Ovary (tissue), 3 donors: ENCODE data around the gene ALKBH3.

Experiments used
- CTCF ChIP-seq, 3 donors: fragments of 450-650 bp in 2 of 3; fragments of 200-600 bp in 1 of 3; IDR thresholded peaks; one replicate each; pipeline versions ENCODE4 v1.5.1 to v1.8.0; 2016 to 2022; ENCODE audit warnings: antibody characterized with exemption in 3 of 3, mild to moderate bottlenecking in 1 of 3
- EP300 ChIP-seq: sonication (generic); formaldehyde crosslinking; IDR thresholded peaks from one replicate; pipeline ENCODE4 v1.6.1; 2017; ENCODE audit warnings: antibody characterized with exemption
- POLR2A ChIP-seq: fragments of 450-650 bp; IDR thresholded peaks from one replicate; pipeline ENCODE4 v1.6.1; 2017; ENCODE audit warnings: antibody characterized with exemption, mild to moderate bottlenecking, moderate library complexity
- donor health status: DM: no; HTN: no; CAD: no.

DNA sequence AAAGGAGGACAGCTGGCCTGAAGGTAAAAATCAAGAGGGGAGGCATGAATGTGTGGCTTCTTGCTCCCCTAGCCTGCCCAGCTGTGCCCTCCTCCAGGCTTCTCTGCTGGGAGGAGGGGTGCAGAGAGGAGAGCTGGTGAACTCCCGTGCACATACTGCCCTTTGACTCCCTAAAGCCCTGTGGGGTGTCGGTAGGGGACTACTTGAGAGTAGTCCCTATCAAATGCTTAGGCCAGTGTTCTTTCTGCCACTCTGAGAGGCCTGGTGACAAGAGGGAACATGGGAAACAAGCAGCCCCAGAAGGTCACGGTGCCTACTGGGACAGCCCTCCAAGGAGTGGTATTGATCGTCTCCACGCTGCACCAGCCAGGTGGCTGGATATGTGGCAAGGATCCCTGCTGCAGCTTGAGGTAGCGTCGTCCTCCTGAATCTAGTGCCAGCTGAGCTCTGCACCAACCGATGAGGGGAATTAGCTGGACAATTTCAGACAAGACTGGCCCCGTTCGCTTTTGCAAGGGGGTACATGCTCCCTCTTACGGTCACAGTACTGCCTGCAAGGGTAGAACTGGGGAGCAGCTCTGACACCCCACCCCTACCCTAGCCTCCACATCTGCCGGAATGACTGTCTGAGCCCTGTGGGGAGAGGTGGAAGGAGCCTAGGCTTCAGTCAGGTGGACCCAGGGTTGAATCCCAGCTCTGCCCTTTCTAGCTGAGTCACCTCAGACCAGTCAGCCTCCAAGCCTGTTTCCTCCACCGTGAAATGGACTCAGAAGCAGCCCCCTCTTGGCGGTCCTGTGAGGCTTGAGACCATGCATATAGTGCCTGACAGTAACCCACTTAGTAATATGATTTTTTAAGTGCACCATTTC is 44.7 kb downstream of the ALKBH3 start:
- TF ChIP-seq POLR2A (no peak), CTCF (IDR thresholded peaks at IDR 0.05) (no peak), EP300 (no peak)
